ENCODE results near the gene GABBR2.
"Not testable (repeated sequence)": the region's sequence is repeated elsewhere in the genome, so short reads cannot be mapped to it uniquely, and the experiment has no call there.

The GABBR2 gene

DNA sequence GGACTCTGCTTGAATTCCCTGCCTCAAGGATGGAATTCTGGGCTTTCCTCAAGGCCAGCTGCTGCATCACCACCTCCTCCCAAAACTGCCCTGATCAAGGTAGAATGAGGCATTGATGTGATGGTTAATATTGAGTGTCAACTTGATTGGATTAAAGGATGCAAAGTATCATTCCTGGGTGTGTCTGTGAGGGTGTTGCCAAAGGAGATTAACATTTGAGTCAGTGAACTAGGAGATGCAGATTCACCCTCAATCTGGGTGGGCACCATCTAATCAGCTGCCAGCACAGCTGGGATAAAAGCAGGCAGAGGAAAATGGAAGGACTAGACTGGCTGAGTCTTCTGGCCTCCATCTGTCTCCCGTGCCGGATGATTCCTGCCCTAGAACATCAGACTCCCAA is 23.9 kb downstream of the GABBR2 start:
- DNase-seq, result not testable (repeated sequence)

DNA sequence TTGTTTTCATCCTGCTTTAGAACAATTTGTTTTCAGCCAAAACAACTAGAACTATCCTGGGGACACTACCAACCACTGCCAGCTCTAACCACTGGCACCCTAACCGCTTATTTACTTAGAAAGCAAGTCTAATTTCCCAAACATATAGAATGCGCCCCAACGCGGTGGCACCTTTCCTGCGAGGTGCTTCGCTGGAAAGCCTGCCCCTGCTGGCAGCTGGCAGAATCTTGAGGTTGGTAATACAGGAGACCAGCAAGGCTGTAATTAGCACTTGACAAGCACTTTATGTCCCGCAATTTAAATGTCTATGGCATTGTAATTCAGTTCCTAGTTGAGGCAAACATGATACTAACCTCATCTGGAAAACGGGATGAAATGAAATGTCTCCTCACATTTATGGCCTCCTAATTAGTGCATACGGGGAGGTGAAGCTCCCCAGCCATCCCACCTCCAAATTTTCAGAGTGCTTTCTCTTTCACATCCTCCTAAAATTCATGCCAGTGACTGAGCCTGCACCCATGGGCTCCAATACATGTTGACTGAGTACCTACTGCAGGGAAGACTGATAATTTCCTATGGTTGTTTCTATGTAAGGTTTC is 30.4 kb downstream of the GABBR2 start:
- no peak for DNase-seq

DNA sequence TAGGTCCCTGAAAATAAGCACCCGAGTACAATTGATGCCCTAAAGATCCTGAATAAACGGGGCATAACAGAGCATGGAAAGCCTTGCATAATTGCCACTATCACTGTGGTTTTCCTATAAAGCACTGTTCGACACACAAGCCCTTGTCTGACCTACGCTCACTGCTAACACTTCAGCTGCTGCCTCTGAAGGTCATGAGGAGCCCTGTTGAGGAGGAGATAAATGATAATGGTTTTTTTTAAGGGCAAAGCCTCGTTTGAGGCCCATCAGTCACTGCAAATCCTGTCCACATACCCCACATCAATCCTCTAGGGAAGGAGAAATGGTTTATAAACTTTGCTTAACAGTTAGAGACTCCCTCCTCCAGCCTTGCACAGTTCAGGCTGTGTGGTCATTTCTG is 35.1 kb downstream of the GABBR2 start:
- no peak for DNase-seq

DNA sequence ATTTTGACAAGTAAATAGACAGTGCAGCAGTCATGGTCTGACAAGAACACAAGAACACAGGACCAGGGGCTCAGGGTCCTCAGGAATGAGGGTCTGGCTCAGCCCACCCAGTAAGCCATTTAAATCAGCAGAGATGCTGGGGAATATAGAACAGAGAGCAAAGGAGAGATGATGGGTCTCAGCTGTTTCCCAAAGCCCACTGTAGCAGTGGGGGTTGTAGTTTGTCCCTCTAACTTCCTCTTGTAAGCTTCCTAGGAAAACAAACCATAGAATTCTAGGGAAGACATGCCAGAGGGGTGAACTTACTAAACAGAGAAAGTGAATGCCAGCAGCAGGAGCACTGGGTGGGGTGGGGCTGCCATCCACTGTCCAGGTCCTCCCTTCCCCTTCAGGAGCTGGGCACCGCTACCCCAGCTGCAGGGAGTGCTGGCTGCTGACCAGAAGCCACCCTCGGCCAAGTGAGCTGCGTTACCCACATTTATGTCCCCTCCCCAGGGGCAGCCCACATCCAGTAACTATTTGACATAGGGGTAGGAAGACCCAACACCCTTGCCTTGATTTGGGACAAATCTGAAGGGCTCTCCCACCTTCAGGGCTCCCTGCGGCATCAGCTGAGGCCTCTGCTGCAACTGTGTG is 41.6 kb downstream of the GABBR2 start:
- DNase-seq, result no peak

DNA sequence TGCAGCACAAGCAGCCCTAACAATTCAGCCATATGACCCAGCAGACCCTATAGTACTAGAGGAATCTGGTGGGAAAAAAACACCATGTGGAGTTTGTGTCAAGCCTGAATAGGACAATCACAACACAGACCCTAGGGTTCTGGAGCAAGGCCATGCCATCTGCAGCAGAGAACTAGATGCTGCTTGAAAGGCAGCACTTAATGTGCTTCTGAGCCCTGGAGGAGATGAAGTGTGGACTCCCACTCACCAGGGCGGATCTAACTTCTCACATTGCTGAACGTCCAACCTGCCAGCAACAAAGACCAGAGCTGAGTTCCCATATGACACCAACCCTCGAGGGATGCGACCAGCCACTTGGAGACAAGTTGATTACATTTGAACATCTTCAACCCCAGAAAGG is 43.2 kb downstream of the GABBR2 start:
- no peak for DNase-seq

DNA sequence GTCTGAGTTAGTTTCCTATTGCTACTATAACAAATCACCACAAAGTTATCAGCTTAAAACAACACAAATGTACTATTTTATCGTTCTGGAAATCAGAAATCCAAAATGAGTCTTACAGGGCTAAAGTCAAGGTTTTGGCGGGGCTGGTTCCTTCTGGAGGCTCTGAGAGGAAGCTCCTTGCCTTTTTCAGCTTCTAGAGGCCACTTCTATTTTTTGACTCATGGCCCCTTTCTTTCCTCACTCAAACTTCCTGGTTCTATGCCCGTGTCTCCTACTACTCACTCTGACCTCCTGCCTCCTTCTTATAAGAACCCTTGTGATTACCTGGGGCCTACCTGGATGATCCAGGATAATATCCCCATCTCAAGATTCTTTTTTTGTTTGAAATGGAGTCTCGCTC is 48.2 kb downstream of the GABBR2 start:
- DNase-seq, result no peak

DNA sequence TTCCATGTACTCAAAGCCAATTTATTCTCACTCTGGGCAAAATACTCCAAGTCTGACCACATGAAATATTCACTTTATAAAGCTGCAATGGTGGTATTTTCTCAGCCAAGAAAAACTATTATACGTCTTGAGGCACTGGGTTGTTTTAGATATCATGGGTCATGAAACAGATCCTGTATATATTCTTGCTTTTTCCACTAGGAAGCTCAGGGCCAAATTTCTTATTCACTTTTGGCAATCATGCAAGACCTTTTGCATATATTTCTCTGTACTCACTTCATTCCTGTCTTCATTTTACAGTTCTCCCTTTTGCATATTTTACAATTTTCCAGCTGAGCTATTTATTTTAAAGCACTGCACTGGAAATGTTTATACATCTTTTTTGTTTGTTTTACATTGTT is 49.8 kb downstream of the GABBR2 start:
- no peak for DNase-seq

DNA sequence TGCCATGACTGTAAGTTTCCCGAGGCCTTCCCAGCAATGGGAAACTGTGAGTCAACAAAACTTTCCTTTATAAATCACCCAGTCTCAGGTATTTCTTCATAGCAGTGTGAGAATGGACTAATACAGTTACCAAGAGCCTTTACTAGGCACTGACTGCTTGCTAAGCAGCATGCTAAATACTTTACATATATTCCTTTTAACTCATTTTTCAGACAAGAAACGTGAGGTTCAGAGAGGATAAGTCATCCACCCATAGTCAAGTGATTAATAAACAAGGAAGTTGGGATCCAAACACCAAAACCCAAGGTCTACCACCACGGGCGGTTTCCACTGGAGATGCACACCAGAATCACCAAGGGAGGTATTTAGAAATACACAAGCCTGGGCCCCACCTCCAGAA is 50.8 kb downstream of the GABBR2 start:
- DNase-seq, result no peak

DNA sequence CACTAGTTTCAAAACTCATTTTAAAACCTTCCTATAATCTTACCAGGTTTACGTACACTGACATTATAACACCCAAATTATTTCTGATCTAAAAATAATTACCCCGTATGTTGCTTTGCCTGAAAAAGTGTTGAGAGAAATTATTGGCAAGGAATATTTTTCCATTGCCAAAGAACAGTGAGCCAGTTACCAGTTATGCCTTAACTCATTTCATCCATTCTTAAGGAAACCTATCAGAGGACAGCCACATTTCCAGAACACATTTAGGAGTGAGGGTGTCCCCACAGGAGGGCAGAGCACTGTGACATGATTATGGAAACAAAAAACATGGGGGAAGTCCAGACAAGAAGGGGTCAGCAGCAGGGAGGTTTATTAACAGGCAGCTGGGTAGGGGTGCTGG is 52.2 kb downstream of the GABBR2 start:
- no peak for DNase-seq

DNA sequence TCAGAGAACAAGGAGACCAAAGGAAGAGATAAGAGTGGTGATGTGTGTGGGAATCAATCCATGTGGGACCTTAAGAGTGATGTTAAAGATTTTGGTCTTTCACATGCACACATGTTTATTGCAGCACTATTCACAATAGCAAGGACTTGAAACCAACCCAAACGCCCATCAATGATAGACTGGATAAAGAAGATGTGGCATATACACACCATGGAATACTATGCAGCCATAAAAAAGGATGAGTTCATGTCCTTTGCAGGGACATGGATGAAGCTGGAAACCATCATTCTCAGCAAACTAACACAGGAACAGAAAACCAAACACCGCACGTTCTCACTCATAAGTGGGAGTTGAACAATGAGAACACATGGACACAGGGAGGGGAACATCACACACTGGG is 53.3 kb downstream of the GABBR2 start:
- not testable (repeated sequence) for DNase-seq

DNA sequence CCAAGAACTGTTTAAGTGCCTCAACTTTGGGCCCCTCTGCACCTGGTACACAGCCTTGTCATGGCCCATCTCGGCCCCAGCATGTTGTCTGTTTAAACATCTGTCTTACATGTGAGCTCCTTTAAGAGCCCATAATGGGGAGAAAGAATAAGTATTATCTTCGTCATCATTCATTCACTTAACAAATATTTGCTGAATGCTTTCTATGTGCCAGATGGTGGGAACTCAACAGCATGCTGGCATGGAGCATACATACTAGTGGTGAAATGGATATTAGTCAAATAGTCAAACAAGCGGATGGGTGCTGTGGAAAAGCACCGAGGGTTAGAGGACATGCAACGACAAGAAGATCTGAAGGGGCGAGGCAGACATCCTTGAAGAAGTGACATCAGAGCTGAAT is 54.5 kb downstream of the GABBR2 start:
- no peak for DNase-seq

DNA sequence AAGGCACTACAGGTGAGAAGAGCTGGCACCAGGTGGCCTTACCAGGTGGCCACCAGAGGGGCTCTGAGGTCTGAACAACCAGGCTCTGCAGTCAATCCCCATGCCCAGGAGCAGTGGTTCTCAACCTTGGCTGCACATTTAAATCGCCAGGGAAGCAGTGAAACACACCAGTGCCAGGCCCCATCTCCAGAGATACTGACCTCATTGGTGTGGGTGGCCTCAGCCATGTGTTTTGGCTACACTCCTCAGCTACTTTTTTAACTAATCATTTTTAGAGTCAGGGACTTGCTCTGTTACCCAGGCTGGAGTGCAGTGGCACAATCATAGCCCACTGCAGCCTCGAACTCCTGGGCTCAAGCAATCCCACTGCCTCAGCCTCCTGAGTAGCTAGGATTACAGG is 56.0 kb downstream of the GABBR2 start:
- no peak for DNase-seq

DNA sequence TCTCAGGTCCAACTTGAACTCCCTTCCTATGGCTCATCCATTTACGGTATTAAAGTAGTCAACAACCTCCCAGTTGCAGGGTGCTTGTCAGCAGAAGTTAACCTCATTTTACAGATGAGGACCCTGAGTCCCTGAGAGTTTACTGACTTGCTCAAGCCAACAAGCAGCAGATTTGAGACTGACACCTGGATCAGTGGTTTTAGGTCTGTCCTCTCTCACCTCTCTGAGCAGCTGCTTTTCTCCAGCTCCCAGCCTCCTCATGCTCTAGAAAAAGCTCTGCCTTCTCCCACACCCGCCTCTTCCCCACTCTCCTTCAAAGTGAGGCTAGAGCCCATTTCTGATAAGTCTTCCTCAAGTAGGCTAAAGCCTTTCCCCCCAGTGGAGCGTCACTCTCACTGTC is 56.4 kb downstream of the GABBR2 start:
- no peak for DNase-seq

DNA sequence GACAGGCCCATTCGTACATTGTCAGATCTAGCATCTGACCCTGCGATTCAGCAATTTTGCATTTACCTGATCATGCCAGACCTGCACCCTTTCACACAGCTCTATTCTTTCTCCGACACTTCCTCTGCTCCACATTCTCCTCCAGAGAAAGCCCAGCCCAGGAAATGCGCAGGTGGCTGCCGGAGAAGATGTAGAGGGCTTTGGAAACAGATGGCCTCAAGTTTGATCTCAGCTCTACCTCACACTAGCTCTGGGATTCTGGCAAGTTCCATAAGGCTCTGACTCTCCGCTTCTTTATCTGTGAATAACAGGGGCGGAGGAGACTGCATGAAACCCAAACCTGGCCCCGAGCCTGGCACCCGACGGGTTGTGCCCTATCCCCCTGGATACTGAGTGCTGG is 61.5 kb downstream of the GABBR2 start:
- DNase-seq, result no peak

DNA sequence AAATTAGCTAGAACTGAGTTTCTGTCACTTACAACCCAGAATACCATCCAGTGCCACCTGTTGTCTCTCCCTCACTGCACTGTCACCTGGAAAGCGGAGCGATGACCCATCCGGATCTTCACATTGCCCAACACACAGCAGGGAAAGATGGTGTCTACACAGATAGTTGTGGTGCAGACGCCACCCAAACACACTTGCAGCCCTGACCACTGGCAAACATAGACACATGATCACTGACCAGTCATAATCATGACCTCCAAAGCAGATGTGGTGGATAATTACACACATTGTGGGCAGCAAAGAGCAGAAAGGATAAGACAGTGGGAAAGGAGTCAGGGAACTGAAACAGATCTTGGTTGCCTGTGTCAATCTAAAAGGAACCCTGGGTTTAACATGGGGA is 64.7 kb downstream of the GABBR2 start:
- no peak for DNase-seq

DNA sequence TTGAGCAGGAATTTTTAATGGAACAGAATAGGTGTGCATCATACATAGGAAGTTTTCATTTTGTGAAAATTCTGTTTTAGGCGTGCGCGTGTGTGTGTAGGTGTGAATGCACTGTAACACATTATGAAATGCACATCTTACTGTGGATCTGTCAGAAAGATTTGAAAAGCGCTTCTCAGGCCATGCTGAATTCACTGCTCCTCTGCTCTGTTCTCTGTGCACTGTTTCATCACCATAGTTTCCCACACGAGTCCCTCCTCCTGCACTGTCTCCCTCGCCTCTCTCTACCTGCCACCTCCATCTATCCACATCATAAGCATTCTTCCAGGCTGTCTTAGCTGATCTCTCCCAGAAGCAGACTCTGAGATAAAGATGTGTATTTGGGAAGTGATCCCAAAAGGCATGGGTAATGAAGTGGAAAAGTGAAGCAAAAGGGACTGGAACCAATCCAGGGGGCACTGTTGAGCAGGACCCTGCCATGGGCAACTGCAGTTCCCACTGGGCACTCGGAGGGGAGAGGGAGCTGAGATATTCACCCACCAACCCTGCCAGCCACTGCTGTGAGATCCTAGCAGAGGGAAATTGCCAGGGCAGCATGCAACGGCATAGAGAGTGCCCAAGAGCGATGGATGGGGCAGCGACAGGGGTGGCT is 65.9 kb downstream of the GABBR2 start:
- no peak for DNase-seq

DNA sequence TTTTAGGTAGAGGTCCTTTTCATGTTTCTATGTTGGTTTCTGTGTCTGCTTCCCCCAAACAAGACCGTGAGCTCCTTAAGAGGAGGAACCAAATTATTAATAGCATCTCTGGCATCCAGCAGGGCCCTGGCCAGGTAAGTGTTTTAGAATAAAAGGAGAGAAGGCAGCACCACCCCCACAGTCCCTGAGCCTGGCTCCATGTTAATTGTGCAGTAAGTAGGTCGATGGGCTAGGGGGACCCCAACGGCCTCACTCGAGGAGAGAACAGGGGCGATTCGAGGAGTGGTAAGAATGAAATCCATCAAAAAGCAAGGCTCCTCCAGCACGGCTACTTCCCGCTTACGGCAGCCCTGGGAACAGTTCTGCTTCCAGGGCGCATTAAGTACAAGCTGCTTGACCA is 67.0 kb downstream of the GABBR2 start:
- DNase-seq, result no peak

DNA sequence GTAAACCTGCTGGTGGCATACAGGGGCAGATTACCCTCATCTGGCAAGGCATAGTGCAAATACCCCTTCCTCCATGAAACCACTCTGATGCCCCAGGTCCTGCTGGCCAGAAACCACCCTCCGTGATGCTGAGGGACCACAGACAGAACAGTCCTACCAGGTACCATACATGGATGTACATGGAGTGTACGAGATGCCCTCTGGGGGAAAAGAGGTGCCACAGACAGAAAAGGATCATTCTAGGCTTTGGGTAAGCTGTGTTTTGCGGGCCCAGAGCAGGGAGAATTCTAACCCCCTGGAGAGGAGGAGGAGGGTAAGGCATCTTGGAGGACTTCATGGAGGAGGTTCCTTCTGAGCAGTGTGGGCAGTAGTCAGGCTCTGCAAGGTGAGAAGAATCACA is 68.3 kb downstream of the GABBR2 start:
- DNase-seq, result no peak

DNA sequence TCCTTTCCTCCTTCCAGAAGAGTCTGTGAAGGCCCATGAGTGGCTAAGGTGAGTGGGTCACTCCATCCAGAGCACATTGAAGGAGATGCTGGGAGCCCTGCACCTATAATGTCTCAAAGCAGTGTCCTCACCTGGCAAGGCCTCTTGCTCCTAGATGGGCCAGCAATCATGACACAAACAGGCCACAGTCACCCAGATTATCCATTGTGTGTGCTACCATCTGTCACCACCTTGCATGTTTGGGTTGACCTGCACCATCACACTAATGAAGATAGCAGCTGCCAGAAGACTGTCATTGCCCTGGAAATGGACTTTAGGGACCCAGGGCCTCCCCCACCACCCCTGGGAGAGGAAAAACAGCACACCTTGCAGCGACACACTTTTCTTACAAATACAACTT is 69.6 kb downstream of the GABBR2 start:
- DNase-seq, result no peak

DNA sequence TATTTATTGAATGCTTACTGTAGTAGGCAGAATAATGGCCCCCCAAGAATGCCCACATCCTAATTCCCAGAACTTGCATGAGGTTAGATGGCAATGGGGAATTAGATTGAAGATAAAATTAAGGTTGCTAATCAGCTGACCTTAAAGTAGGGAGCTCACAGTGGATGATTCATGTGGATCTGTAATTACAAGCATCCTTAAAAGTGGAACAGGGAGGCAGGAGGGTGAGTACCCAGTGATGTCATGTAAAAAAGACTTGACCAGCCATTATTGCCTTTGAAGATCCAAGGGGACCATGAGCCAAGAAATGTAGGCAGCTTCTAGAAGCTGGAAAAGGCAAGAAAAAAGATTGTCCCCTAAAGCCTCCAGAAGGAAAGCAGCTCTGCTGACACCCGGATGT is 71.4 kb downstream of the GABBR2 start:
- DNase-seq, result no peak

DNA sequence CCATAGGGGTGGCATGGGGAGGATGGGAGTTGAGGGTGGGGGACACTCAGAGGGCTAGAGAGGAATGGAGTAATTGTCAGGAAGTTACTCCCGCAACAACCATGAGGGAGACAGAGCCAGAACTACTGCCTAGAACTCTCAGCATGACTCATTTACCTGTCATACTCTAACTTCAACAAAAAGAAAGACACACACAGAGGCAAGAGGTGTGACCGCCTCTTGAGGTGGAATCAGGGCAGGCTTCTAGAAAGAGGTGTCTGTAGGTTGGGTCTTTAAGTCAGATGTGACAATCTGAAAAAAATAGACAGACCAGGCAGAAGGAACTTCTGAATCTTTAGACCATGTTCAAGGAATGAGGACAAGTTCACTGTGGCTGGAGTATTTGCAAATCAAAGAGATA is 73.4 kb downstream of the GABBR2 start:
- DNase-seq, result no peak

DNA sequence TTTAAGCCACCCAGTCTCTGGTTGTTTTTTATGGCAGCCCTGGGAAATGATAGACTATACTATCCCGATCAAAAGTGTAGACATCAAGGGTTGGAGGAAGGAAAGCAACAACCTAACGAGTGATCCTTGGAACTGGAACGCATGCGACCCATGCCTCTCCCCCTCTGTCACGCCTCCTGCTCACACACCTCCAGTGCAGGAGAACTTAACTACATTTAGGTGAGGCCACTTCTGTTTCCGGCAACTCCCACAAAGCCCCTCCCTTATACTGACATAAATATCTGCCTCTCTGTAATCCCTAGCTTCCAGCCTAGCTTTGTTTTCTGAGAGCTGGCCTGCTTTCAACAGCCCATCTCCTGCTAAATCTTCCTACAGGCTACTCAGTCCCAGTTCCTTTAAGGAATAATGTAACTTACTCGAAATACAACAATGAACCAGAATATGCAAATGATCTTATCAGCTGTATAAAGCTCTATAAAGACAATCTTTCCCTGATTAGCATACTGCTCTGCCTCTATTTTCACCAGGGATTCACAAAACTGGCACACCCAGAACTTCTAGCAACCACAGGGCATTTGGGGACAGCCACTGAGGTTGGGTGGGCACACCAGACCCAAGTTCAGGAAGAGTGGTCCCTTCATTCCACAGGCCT is 73.9 kb downstream of the GABBR2 start:
- no peak for DNase-seq

DNA sequence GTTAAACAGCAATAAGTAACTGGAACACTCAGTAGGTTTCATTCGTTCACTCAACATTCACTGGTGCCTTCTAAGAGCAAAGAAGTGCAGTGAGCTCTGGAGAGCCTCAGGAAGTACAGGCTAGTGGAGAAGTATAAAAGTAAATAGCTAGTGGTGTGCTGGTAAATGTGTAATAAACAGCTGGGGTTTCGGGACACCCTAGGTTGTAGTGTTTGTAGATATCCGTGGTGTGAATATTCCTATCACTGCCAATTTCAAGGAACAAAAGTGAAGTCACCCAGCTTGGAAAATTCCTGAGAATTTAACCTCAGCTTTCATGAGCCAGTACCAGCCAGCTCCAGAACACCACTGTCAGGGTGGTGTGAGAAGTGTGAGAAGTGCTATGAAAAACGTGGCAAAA is 75.9 kb downstream of the GABBR2 start:
- DNase-seq, result no peak

DNA sequence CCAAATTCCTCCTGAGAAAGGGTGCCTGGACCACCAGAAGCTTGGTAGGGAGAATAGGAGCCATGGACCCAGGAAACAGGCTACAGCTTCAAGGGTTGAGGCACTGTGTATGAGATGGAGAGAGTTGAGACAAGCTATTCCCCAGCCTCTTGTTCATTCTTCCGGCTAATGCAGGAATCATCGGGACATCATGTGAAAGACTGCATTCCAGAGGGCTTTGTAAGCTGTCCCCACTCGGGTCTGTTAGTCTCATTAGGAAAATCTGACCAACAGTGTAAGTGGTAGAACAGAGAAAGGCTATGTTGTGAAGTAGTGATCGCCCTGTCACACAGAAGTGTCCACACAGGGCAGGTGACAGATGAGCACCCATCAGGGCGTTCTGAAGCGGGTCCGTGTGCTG is 81.4 kb downstream of the GABBR2 start:
- DNase-seq, result no peak
